Measurements from ENCODE around the gene MOB1B. TPM values are rescaled to one million over a fixed set of nuclear protein-coding genes. Genes with fewer than 3 reads are reported as not detected.

The MOB1B gene
- total RNA-seq, 1 experiment from 2014 or later, result 33.2 TPM

- no TSS peak for BruUV-seq (replicated peaks)
- Histone ChIP-seq H2AFZ (ENCODE audit: low read depth, low read length, poor library complexity, severe bottlenecking) (no peak overlapping the region), H3K79me2 (ENCODE audit: insufficient read depth, low read length) (peaks cover 26% of the 10 kb centered on the region), H3K36me3 (ENCODE audit: control insufficient read depth in 1 of 2, insufficient read depth in 2 of 2, low read length in 2 of 2) (no peaks in the 10 kb centered on the region), H3K9me3 (ENCODE audit: control insufficient read depth in 1 of 2, insufficient read depth in 1 of 2, low read depth in 1 of 2, low read length in 2 of 2) (no peaks in the 10 kb centered on the region), H4K20me1 (ENCODE audit: insufficient read depth) (no peaks in the 10 kb centered on the region), H3K4me3 (replicated peaks in 1 of 2; ENCODE audit: low read depth in 1 of 2, low read length in 2 of 2) (no peak overlapping the region), H3K9ac (ENCODE audit: low read length) (no peak overlapping the region), H3K27ac (ENCODE audit: low read depth, low read length) (no peak overlapping the region), H3K4me1 (ENCODE audit: control insufficient read depth in 1 of 2, insufficient read depth in 2 of 2, low read length in 2 of 2) (no peaks in the 10 kb centered on the region), H3K27me3 (ENCODE audit: insufficient read depth, low read length) (no peaks in the 10 kb centered on the region), H3K4me2 (ENCODE audit: low read length) (no peak overlapping the region), H3K9me2 (ENCODE audit: insufficient read depth) (no peaks in the 10 kb centered on the region)
- CTCF ChIA-PET, result no interaction called here
- POLR2A ChIA-PET, result no interaction called here
- RAD21 ChIA-PET (ENCODE audit: low non-redundant PET in 1 of 2, low total read pairs in 2 of 2, uncharacterized antibody in 2 of 2, unreplicated experiment in 2 of 2), result no interaction called here
- DNase-seq (ENCODE audit: low read depth, low spot score) (no peak), ATAC-seq (no peak)
- intact Hi-C loops (cut with micrococcal nuclease), result no loop called here
- no peak for TF ChIP-seq POLR2AphosphoS5 (IDR thresholded peaks at IDR 0.05; ENCODE audit: low read depth, low read length)
- no peak for TF ChIP-seq JUND (IDR thresholded peaks at IDR 0.05)
- no peak for TF ChIP-seq SRF (IDR thresholded peaks at IDR 0.05; ENCODE audit: low read depth)
- TF ChIP-seq, protein P1, sequence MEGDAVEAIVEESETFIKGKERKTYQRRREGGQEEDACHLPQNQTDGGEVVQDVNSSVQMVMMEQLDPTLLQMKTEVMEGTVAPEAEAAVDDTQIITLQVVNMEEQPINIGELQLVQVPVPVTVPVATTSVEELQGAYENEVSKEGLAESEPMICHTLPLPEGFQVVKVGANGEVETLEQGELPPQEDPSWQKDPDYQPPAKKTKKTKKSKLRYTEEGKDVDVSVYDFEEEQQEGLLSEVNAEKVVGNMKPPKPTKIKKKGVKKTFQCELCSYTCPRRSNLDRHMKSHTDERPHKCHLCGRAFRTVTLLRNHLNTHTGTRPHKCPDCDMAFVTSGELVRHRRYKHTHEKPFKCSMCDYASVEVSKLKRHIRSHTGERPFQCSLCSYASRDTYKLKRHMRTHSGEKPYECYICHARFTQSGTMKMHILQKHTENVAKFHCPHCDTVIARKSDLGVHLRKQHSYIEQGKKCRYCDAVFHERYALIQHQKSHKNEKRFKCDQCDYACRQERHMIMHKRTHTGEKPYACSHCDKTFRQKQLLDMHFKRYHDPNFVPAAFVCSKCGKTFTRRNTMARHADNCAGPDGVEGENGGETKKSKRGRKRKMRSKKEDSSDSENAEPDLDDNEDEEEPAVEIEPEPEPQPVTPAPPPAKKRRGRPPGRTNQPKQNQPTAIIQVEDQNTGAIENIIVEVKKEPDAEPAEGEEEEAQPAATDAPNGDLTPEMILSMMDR (IDR thresholded peaks at IDR 0.05 in 2 of 3, conservative IDR thresholded peaks at IDR 0.05 in 1 of 3; ENCODE audit: borderline replicate concordance in 1 of 3, insufficient read depth in 1 of 3, low read depth in 2 of 3, low read length in 2 of 3), result no peak
- TF ChIP-seq POLR2A (IDR thresholded peaks at IDR 0.05; ENCODE audit: borderline replicate concordance, extremely low read depth, insufficient read depth, insufficient read length), result no peak
- no peak for TF ChIP-seq RAD21 (IDR thresholded peaks at IDR 0.05; ENCODE audit: low read depth)
- no peak for TF ChIP-seq CBX3 (IDR thresholded peaks at IDR 0.05; ENCODE audit: low read depth)
- TF ChIP-seq EZH2 (IDR thresholded peaks at IDR 0.05), result no peak
- TF ChIP-seq MAX (IDR thresholded peaks at IDR 0.05), result no peak
- TF ChIP-seq, protein P2, sequence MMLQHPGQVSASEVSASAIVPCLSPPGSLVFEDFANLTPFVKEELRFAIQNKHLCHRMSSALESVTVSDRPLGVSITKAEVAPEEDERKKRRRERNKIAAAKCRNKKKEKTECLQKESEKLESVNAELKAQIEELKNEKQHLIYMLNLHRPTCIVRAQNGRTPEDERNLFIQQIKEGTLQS (IDR thresholded peaks at IDR 0.05), result no peak
- TF ChIP-seq ZFX (IDR thresholded peaks at IDR 0.05), result no peak
- TF ChIP-seq EGR1 (IDR thresholded peaks at IDR 0.05; ENCODE audit: low read depth), result no peak
- no peak for TF ChIP-seq YY1 (IDR thresholded peaks at IDR 0.05; ENCODE audit: extremely low read depth, insufficient replicate concordance, low read depth, low read length)
- no peak for TF ChIP-seq FOSL1 (IDR thresholded peaks at IDR 0.05; ENCODE audit: low read depth)
- no peak for TF ChIP-seq ELF1 (IDR thresholded peaks at IDR 0.05; ENCODE audit: borderline replicate concordance, low read depth)
These were observed 42.9 kb downstream of the MOB1B start for GRCh38 chr4:70945046-70945445.

All from HCT116 (cell line).